NT2/D1 (cell line): Measurements from ENCODE around the gene CST9L.

Source experiments
- DNase-seq: peaks from one replicate; pipeline ENCODE4 v3.0.0-alpha.2; 2011; ENCODE audit warnings: low read depth, low spot score
- H3K27me3 ChIP-seq: 2 replicates; pipeline ENCODE4 v1.6.0; 2011; ENCODE audit warnings: mild to moderate bottlenecking; ENCODE audit not compliant: insufficient read length, insufficient read depth
- H3K36me3 ChIP-seq: 2 replicates; pipeline ENCODE4 v1.6.1; 2011; ENCODE audit warnings: mild to moderate bottlenecking, low read length, mixed read lengths; ENCODE audit not compliant: insufficient read depth, insufficient read length
- H3K4me1 ChIP-seq: 2 replicates; pipeline ENCODE4 v1.5.1; 2011; ENCODE audit not compliant: insufficient read depth, insufficient read length
- H3K4me3 ChIP-seq: 2 replicates; pipeline ENCODE4 v1.5.1; 2011; ENCODE audit warnings: low read depth; ENCODE audit not compliant: insufficient read length
- H3K9ac ChIP-seq: 2 replicates; pipeline ENCODE4 v1.6.0; 2011; ENCODE audit warnings: low read depth; ENCODE audit not compliant: insufficient read length
- H3K9me3 ChIP-seq: 2 replicates; pipeline ENCODE4 v1.5.1; 2011; ENCODE audit warnings: mild to moderate bottlenecking, low read length; ENCODE audit not compliant: insufficient read depth
- SUZ12 ChIP-seq: IDR thresholded peaks from 2 replicates; pipeline ENCODE4 v1.6.1; 2011; ENCODE audit not compliant: insufficient read length, insufficient read depth; ENCODE audit errors: extremely low read depth
- YY1 ChIP-seq: IDR thresholded peaks from 2 replicates; pipeline ENCODE4 v1.6.1; 2011; ENCODE audit not compliant: insufficient read length, insufficient read depth
- ZNF274 ChIP-seq: IDR thresholded peaks from 2 replicates; pipeline ENCODE4 v1.6.1; 2011; ENCODE audit warnings: mild to moderate bottlenecking, low read depth, low read length

The CST9L gene

DNA sequence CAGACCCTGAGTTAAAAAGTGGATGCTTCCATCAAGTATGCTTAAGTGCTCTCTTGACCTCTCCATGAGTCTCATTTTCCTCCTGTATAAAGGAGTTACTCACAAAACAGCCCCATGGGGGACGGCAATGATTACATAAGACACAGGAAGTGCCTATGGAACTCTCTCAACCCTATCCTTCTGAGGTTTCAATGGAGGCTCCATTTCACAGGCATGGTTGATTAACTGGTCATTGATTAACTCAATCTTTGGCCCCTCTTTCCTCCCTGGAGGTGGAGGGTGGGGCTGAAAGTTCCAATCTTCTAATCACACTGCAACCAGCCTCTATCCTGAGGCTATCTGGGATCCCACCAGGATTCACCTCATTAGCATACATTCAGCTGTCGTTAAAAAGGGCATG lies 48.1 kb downstream of the CST9L start:
- Histone ChIP-seq H3K27me3 (no peaks in the 10 kb centered on the region), H3K9me3 (peaks cover 36% of the 10 kb centered on the region; the same call in 1 of the 2 replicates), H3K9ac (no peak overlapping the region), H3K4me1 (no peaks in the 10 kb centered on the region), H3K4me3 (no peak overlapping the region), H3K36me3 (no peaks in the 10 kb centered on the region)
- no peak for TF ChIP-seq YY1
- TF ChIP-seq ZNF274, result no peak
- TF ChIP-seq SUZ12, result no peak
- DNase-seq, result no peak

DNA sequence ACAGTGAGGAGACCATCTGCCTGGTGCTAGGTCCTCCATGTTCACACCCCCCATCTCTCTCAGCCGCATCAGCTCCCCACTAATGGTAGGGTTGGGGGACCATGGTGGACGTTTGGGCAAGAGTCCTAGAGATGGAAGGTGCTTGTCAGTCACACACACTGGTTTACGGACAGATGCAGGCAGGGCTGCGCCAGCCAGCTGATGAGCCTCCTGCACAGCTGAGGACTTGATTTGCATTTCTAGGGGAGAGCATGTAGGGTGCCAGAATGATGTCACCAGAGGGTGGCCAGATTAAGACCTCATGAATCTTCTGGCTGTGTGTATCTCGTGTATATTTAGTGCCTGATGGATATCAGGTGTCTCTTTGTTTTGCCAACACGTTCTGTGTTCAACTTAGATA lies 48.7 kb downstream of the CST9L start:
- no peak overlapping the region for H3K9ac ChIP-seq

DNA sequence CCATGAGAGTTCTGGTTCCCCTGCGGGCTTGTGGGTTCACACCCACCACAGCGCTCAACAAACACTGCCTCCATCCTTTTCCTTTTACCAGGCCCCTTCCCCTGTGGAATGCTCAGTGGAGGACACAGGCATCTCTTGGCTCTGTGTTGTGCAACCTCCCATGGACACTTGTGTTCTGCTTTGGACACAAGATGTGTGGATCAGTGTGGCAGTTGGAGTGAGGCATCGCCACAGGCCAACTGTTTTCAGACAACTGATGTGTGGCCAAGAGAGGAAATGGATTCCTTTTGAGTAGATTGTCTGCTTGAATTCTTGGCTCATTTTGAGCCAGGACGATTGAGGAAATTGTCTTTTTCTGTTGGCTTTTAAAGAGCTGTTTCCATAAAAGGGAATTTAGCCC lies 50.6 kb downstream of the CST9L start:
- Histone ChIP-seq H3K4me1 (no peaks in the 10 kb centered on the region), H3K27me3 (no peaks in the 10 kb centered on the region), H3K36me3 (no peaks in the 10 kb centered on the region), H3K4me3 (no peak overlapping the region), H3K9ac (no peak overlapping the region), H3K9me3 (peaks cover 52% of the 10 kb centered on the region; the same call in 1 of the 2 replicates)
- no peak for DNase-seq
- TF ChIP-seq ZNF274 (no peak), YY1 (no peak), SUZ12 (no peak)

More for the DNA sequence above, 48.7 kb downstream of the CST9L start:
- no peak for TF ChIP-seq SUZ12
- no peak for TF ChIP-seq ZNF274
- TF ChIP-seq YY1, result no peak
- Histone ChIP-seq H3K4me3 (no peak overlapping the region), H3K27me3 (no peaks in the 10 kb centered on the region), H3K9me3 (peaks cover 42% of the 10 kb centered on the region; the same call in 1 of the 2 replicates), H3K4me1 (no peaks in the 10 kb centered on the region), H3K36me3 (no peaks in the 10 kb centered on the region)
- DNase-seq, result no peak

DNA sequence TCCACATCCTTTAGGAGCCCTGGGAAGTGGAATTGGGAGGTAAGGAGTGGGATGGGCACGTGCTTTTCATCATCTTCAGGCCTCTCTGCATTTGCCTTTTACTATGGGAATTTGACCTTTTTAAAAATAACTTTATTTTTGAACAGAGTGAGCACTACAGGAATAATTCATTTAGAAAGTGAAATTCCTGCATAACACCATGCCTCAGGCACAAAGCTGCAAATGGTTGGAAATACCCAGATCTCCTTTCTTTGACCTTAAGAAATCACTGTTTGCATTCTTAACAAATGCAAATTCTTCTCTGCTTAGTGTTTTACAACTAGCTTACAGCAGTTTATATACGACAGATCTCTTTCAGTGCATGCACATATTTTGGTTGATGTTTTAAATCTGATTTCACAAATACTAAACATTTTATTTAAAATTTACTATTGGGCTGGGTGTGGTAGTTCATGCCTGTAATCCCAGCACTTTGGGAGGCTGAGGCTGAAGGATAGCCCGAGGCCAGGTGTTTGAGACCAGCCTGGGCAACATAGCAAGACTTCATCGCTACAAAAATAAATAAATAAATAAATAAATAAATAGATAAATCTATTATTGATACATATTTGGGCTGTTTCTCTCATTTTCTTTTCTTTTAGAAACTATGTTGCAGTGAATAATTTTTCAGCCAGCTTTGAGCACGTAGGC lies 52.9 kb downstream of the CST9L start:
- H3K36me3 ChIP-seq, result no peaks in the 10 kb centered on the region
- TF ChIP-seq SUZ12, result no peak
- no peak for TF ChIP-seq YY1
- TF ChIP-seq ZNF274, result no peak
- no peak for DNase-seq
- no peaks in the 10 kb centered on the region for H3K27me3 ChIP-seq
- peaks cover 35% of the 10 kb centered on the region; the same call in 1 of the 2 replicates for H3K9me3 ChIP-seq
- H3K4me1 ChIP-seq, result no peaks in the 10 kb centered on the region
- H3K9ac ChIP-seq, result no peak overlapping the region
- no peak overlapping the region for H3K4me3 ChIP-seq

DNA sequence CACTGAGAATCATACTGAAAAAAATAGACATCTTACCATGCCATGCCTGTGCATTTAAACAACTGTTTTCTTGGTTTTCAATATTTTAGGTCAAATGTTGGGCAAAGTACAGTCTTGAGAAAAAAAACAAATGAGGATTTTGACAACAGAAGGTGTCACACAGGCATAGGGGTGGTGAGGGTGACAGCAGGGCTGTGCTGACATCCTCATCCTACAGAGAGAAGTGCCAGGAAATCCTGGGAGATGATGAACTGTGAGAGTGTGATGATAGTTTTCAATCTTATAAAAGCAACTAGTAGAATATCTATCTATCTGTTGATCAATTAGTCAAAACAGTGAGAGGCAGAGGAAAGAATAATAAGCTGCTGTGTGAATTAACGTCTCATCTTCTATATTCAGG lies 53.4 kb downstream of the CST9L start:
- H3K4me3 ChIP-seq, result no peak overlapping the region
- H3K36me3 ChIP-seq, result no peaks in the 10 kb centered on the region
- no peak overlapping the region for H3K9ac ChIP-seq
- TF ChIP-seq SUZ12 (no peak), YY1 (no peak), ZNF274 (no peak)
- H3K4me1 ChIP-seq, result no peaks in the 10 kb centered on the region
- peaks cover 34% of the 10 kb centered on the region; the same call in 1 of the 2 replicates for H3K9me3 ChIP-seq
- DNase-seq, result no peak
- H3K27me3 ChIP-seq, result no peaks in the 10 kb centered on the region
